ENCODE data around the gene WSB1. TPM values are rescaled to one million over a fixed set of nuclear protein-coding genes. Genes with fewer than 3 reads are reported as not detected.
"Not testable (repeated sequence)": the region's sequence is repeated elsewhere in the genome, so short reads cannot be mapped to it uniquely, and the experiment has no call there.

Gene WSB1
- total and polyA plus RNA-seq, 2 experiments from 2014 or later = 101 to 108 TPM

GRCh38 chr17:27247958-27248342, 46.0 kb upstream of the WSB1 start (continued):
- TF ChIP-seq ZNF462 (CRISPR knock-in tag; IDR thresholded peaks at IDR 0.05) = no peak

GRCh38 chr17:27250791-27251190, 43.1 kb upstream of the WSB1 start:
- H3K27ac ChIP-seq (ENCODE audit: low read depth); H3K36me3 Mint-ChIP-seq (ENCODE audit: low read depth); H3K9me3 Mint-ChIP-seq; H3K4me2 ChIP-seq; H3K36me3 ChIP-seq (ENCODE audit: insufficient read depth); H3K27me3 ChIP-seq (ENCODE audit: insufficient read depth); H3K9me2 ChIP-seq (ENCODE audit: insufficient read depth); H3K27me3 Mint-ChIP-seq (ENCODE audit: insufficient read depth, low read depth, poor library complexity); H3K27ac Mint-ChIP-seq; H3K4me1 ChIP-seq (ENCODE audit: insufficient read depth); H3K4me3 ChIP-seq; DNase-seq (ENCODE audit: low spot score); H4K20me1 ChIP-seq (replicated peaks; ENCODE audit: insufficient read depth); H3F3A ChIP-seq (replicated peaks; ENCODE audit: low read depth); H3K4me3 Mint-ChIP-seq; H3K79me2 ChIP-seq (replicated peaks; ENCODE audit: insufficient read depth); H2AFZ ChIP-seq; H3K4me1 Mint-ChIP-seq; ATAC-seq: not testable (repeated sequence)

GRCh38 chr17:27254802-27255201, 39.1 kb upstream of the WSB1 start:
- H3K4me3 ChIP-seq; H3K27ac ChIP-seq (ENCODE audit: low read depth); H2AFZ ChIP-seq; H3K4me1 ChIP-seq (ENCODE audit: insufficient read depth); H3F3A ChIP-seq (replicated peaks; ENCODE audit: low read depth); H4K20me1 ChIP-seq (replicated peaks; ENCODE audit: insufficient read depth); H3K79me2 ChIP-seq (replicated peaks; ENCODE audit: insufficient read depth); ATAC-seq; H3K27ac Mint-ChIP-seq; DNase-seq (ENCODE audit: low spot score); H3K9me2 ChIP-seq (ENCODE audit: insufficient read depth); H3K27me3 ChIP-seq (ENCODE audit: insufficient read depth); H3K4me1 Mint-ChIP-seq; H3K36me3 ChIP-seq (ENCODE audit: insufficient read depth); H3K9me3 Mint-ChIP-seq; H3K27me3 Mint-ChIP-seq (ENCODE audit: insufficient read depth, low read depth, poor library complexity); H3K36me3 Mint-ChIP-seq (ENCODE audit: low read depth); H3K4me2 ChIP-seq; H3K4me3 Mint-ChIP-seq: not testable (repeated sequence)

Data from GM23338 (cell line).